Breast epithelium (tissue), 3 donors: ENCODE data around the gene IKBIP.

Experiments
- CTCF ChIP-seq, 3 donors: fragments of 450-650 bp; IDR thresholded peaks; one replicate each; pipeline ENCODE4 v1.5.1; 2016 to 2017; ENCODE audit warnings: antibody characterized with exemption in 3 of 3, mild to moderate bottlenecking in 3 of 3, moderate library complexity in 3 of 3
- POLR2A ChIP-seq: fragments of 450-650 bp; IDR thresholded peaks from one replicate; pipeline ENCODE4 v1.6.1; 2016; ENCODE audit warnings: antibody characterized with exemption, mild to moderate bottlenecking, moderate library complexity
- POLR2AphosphoS5 ChIP-seq, 3 donors: sonication (generic); formaldehyde crosslinking; IDR thresholded peaks; one replicate each; pipeline ENCODE4 v1.6.1; 2017; ENCODE audit warnings: antibody characterized with exemption in 3 of 3

GRCh38 chr12:98656289-98657101 is 11.9 kb upstream of the IKBIP start:
- TF ChIP-seq POLR2A (no peak), CTCF (IDR thresholded peaks at IDR 0.05) (no peak), POLR2AphosphoS5 (IDR thresholded peaks at IDR 0.05) (no peak)
